Superior temporal gyrus (tissue), 1 donor: ENCODE results near the gene PSG1.
"Not testable (repeated sequence)": the region's sequence is repeated elsewhere in the genome, so short reads cannot be mapped to it uniquely, and the experiment has no call there.

Experiments
- DNase-seq: peaks from one replicate; pipeline ENCODE4 v3.0.0-alpha.2; 2016; ENCODE audit errors: extremely low spot score

PSG1 gene

GRCh38 chr19:42881279-42881678 is 1.8 kb upstream of the PSG1 start:
- not testable (repeated sequence) for DNase-seq

GRCh38 chr19:42880621-42881020 is 1.1 kb upstream of the PSG1 start:
- DNase-seq = not testable (repeated sequence)

- DNase-seq = not testable (repeated sequence)
Measured at GRCh38 chr19:42876596-42876995, 2.9 kb downstream of the PSG1 start.

GRCh38 chr19:42875881-42876280 is 3.6 kb downstream of the PSG1 start:
- not testable (repeated sequence) for DNase-seq

- not testable (repeated sequence) for DNase-seq
Measured at GRCh38 chr19:42874901-42875813, 4.4 kb downstream of the PSG1 start.

GRCh38 chr19:42874136-42874535 is 5.4 kb downstream of the PSG1 start:
- not testable (repeated sequence) for DNase-seq

GRCh38 chr19:42872608-42873007 is 6.9 kb downstream of the PSG1 start:
- no peak for DNase-seq

- no peak for DNase-seq
Measured at GRCh38 chr19:42857544-42857867, 22.0 kb downstream of the PSG1 start.

- not testable (repeated sequence) for DNase-seq
Measured at GRCh38 chr19:42856866-42857543, 22.5 kb downstream of the PSG1 start.

GRCh38 chr19:42854745-42855144 is 24.8 kb downstream of the PSG1 start:
- not testable (repeated sequence) for DNase-seq

- DNase-seq = not testable (repeated sequence)
Measured at GRCh38 chr19:42853231-42853630, 26.3 kb downstream of the PSG1 start.

GRCh38 chr19:42852821-42853220 is 26.7 kb downstream of the PSG1 start:
- not testable (repeated sequence) for DNase-seq

GRCh38 chr19:42851718-42852280 is 27.7 kb downstream of the PSG1 start:
- DNase-seq = not testable (repeated sequence)

GRCh38 chr19:42850981-42851717 is 28.4 kb downstream of the PSG1 start:
- DNase-seq = no peak

- DNase-seq = no peak
Measured at GRCh38 chr19:42846597-42846996, 32.9 kb downstream of the PSG1 start.

- not testable (repeated sequence) for DNase-seq
Measured at GRCh38 chr19:42843631-42844030, 35.9 kb downstream of the PSG1 start.

- not testable (repeated sequence) for DNase-seq
Measured at GRCh38 chr19:42832746-42833442, 46.6 kb downstream of the PSG1 start.

GRCh38 chr19:42832023-42832680 is 47.4 kb downstream of the PSG1 start:
- not testable (repeated sequence) for DNase-seq

- peak; percentile 77 for DNase-seq
Measured at GRCh38 chr19:42831221-42832019, 48.1 kb downstream of the PSG1 start.
